RWPE2 (cell line): ENCODE measurements around the gene IL22RA1.

Experiments used
- ATAC-seq: fragments of 200-7000 bp; cut with Tn5 transposase; 3 replicates; pipeline ENCODE4 v1.9.1; 2021; ENCODE audit warnings: low read depth
- DNase-seq: peaks from one replicate; pipeline ENCODE4 v3.0.0-alpha.2; 2020; ENCODE audit warnings: low spot score
- H3K27ac ChIP-seq: fragments of 450-650 bp; 2 replicates; pipeline ENCODE4 v1.5.1; 2017; ENCODE audit warnings: mild to moderate bottlenecking; ENCODE audit not compliant: poor library complexity, severe bottlenecking
- H3K27me3 ChIP-seq: fragments of 250-450 bp; sonication (Bioruptor Pico); 2 replicates; pipeline ENCODE4 v1.5.1; 2021; ENCODE audit warnings: mild to moderate bottlenecking, moderate library complexity; ENCODE audit not compliant: insufficient read depth, poor library complexity, severe bottlenecking
- H3K36me3 ChIP-seq: fragments of 250-450 bp; sonication (Bioruptor Pico); 2 replicates; pipeline ENCODE4 v1.5.1; 2020; ENCODE audit warnings: low read depth, mild to moderate bottlenecking, moderate library complexity
- H3K4me1 ChIP-seq: fragments of 250-450 bp; sonication (Bioruptor Pico); 2 replicates; pipeline ENCODE4 v1.5.1; 2021; ENCODE audit warnings: mild to moderate bottlenecking, moderate library complexity; ENCODE audit not compliant: insufficient read depth, poor library complexity, severe bottlenecking
- H3K4me3 ChIP-seq: fragments of 250-450 bp; sonication (Bioruptor Pico); 2 replicates; pipeline ENCODE4 v1.5.1; 2021; ENCODE audit warnings: mild to moderate bottlenecking, moderate library complexity; ENCODE audit not compliant: severe bottlenecking
- H3K9me3 ChIP-seq: fragments of 250-450 bp; sonication (Bioruptor Pico); 2 replicates; pipeline ENCODE4 v1.5.1; 2021; ENCODE audit warnings: mild to moderate bottlenecking, moderate library complexity; ENCODE audit not compliant: severe bottlenecking
- TF ChIP-seq, protein P1 (sequence below): fragments of 450-650 bp; IDR thresholded peaks from one replicate; pipeline ENCODE4 v1.5.1; 2017; ENCODE audit warnings: mild to moderate bottlenecking, moderate library complexity; ENCODE audit not compliant: poor library complexity, severe bottlenecking

IL22RA1 gene

DNA sequence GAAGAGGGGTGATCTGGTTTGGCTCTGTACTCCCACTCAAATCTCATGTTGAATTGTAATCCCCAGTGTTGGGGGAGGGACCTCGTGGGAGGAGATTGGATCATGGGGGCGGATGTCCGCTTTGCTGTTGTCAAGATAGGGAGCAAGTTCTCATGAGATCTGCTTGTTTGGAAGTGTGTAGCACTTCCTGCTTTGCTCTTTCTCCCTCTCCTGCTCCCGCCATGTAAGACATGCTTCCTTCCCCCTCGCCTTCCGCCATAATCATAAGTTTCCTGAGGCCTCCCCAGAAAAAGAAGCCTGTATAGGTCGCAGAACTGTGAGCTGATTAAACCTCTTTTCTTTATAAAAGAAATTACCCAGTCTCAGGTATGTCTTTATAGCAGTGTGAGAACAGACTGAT lies 58.9 kb downstream of the IL22RA1 start:
- no peak for ATAC-seq
- no peak for DNase-seq
- H3K27ac ChIP-seq: no peak overlapping the region
- no peaks in the 10 kb centered on the region for H3K9me3 ChIP-seq
- H3K27me3 ChIP-seq: no peaks in the 10 kb centered on the region
- TF ChIP-seq, protein P1, sequence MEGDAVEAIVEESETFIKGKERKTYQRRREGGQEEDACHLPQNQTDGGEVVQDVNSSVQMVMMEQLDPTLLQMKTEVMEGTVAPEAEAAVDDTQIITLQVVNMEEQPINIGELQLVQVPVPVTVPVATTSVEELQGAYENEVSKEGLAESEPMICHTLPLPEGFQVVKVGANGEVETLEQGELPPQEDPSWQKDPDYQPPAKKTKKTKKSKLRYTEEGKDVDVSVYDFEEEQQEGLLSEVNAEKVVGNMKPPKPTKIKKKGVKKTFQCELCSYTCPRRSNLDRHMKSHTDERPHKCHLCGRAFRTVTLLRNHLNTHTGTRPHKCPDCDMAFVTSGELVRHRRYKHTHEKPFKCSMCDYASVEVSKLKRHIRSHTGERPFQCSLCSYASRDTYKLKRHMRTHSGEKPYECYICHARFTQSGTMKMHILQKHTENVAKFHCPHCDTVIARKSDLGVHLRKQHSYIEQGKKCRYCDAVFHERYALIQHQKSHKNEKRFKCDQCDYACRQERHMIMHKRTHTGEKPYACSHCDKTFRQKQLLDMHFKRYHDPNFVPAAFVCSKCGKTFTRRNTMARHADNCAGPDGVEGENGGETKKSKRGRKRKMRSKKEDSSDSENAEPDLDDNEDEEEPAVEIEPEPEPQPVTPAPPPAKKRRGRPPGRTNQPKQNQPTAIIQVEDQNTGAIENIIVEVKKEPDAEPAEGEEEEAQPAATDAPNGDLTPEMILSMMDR: no peak
- H3K4me1 ChIP-seq: no peaks in the 10 kb centered on the region
- no peaks in the 10 kb centered on the region for H3K36me3 ChIP-seq
- no peak overlapping the region for H3K4me3 ChIP-seq

DNA sequence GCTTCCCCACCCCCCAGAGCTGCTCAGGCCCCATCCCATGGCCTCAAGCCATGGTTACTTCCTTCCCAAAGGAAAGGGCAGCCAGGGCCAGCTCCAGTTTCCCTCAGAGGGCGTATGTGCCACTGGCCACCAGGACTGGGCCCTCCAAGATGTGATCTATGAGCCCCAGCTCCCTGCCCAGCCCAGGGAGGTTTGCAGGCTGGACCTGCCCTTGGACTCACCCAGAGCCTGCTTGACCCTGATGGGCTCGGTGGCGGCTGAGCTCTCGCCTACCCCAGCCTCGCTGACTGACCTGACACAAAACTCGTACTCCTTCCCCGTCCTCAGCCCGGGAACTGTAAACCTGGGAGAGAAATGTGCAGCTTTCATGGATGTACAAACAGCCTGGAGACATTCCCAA lies 60.6 kb downstream of the IL22RA1 start:
- no peaks in the 10 kb centered on the region for H3K9me3 ChIP-seq
- no peak overlapping the region for H3K4me3 ChIP-seq
- no peaks in the 10 kb centered on the region for H3K4me1 ChIP-seq
- H3K27me3 ChIP-seq: no peaks in the 10 kb centered on the region
- no peak for ATAC-seq
- no peak for DNase-seq
- H3K27ac ChIP-seq: no peak overlapping the region
- TF ChIP-seq, protein P1: no peak
- no peaks in the 10 kb centered on the region for H3K36me3 ChIP-seq

- DNase-seq: no peak
Measured at GRCh38 chr1:24081190-24081589, 61.8 kb downstream of the IL22RA1 start.

GRCh38 chr1:24080131-24080530 lies 62.8 kb downstream of the IL22RA1 start:
- H3K27me3 ChIP-seq: no peaks in the 10 kb centered on the region
- H3K9me3 ChIP-seq: no peaks in the 10 kb centered on the region
- no peaks in the 10 kb centered on the region for H3K4me1 ChIP-seq
- no peak overlapping the region for H3K27ac ChIP-seq
- H3K36me3 ChIP-seq: no peaks in the 10 kb centered on the region
- no peak overlapping the region for H3K4me3 ChIP-seq
- no peak for ATAC-seq
- no peak for DNase-seq
- TF ChIP-seq, protein P1: no peak

More at GRCh38 chr1:24081190-24081589, 61.8 kb downstream of the IL22RA1 start:
- ATAC-seq: no peak
- no peaks in the 10 kb centered on the region for H3K27me3 ChIP-seq
- TF ChIP-seq, protein P1: no peak
- H3K9me3 ChIP-seq: no peaks in the 10 kb centered on the region
- H3K27ac ChIP-seq: no peak overlapping the region
- no peaks in the 10 kb centered on the region for H3K36me3 ChIP-seq
- H3K4me1 ChIP-seq: no peaks in the 10 kb centered on the region
- no peak overlapping the region for H3K4me3 ChIP-seq

DNA sequence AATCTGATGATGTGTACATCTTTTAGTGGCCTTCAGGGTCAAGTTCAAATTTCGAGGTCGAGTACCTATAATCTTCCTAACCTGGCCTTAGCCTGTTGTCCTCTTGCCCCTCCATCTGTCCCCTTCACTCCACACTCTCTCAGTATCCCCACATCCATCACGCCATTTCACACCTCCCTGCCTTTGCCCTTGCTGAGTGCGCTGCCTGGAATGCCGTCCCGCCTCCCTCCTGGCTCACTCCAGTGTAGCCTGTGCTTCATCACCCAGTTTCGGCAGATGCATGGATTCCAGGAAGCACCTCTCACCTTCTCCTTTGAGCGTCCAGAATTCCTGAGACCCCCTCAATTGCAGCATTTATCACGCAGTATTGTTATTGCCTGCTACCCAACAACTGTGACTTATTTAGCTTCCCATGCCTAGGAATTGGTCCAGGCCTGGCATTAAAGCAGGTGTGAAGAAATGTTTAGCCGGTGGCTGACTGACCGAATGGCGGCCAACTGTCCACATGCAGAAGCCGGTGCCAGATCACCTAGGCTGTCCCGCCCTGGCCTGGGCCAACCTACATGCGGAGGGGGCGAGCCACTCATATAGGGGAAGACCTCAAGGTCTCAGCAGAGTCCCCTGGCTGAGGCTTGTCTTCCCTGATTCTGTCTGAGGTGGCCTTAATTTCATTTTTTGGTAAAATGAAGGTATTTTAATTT lies 65.5 kb downstream of the IL22RA1 start:
- ATAC-seq: no peak
- TF ChIP-seq, protein P1: no peak
- no peaks in the 10 kb centered on the region for H3K9me3 ChIP-seq

More for the DNA sequence above, 65.5 kb downstream of the IL22RA1 start:
- H3K4me1 ChIP-seq: no peaks in the 10 kb centered on the region
- H3K27ac ChIP-seq: no peak overlapping the region
- no peak for DNase-seq
- no peaks in the 10 kb centered on the region for H3K27me3 ChIP-seq
- no peak overlapping the region for H3K4me3 ChIP-seq
- H3K36me3 ChIP-seq: no peaks in the 10 kb centered on the region
